Transverse colon (tissue), 4 donors: ENCODE data around the gene FLOT1. TPM values are rescaled to one million over a fixed set of nuclear protein-coding genes. Genes with fewer than 3 reads are reported as not detected.

Experiments used
- DNase-seq: peaks from one replicate; pipeline ENCODE4 v3.0.0-alpha.2; 2019
- H3K27ac ChIP-seq, 4 donors: fragments of 200-600 bp; sonication (generic); 2 replicates each; pipeline ENCODE4 v1.5.1; 2016 to 2018; ENCODE audit warnings: inconsistent platforms in 4 of 4
- H3K27me3 ChIP-seq: fragments of 200-600 bp; sonication (generic); 2 replicates; pipeline ENCODE4 v1.5.1; 2017; ENCODE audit warnings: inconsistent platforms
- H3K36me3 ChIP-seq, 4 donors: fragments of 200-600 bp; sonication (generic); 2 replicates each; pipeline ENCODE4 v1.5.1; 2017 to 2019; ENCODE audit warnings: inconsistent platforms in 4 of 4
- H3K4me1 ChIP-seq, 4 donors: fragments of 200-600 bp; sonication (generic); 2 replicates each; pipeline ENCODE4 v1.5.1; 2017 to 2020; ENCODE audit warnings: inconsistent platforms in 4 of 4
- H3K4me3 ChIP-seq, 4 donors: fragments of 200-600 bp; sonication (generic); 1 replicate in 1 of 4; 2 replicates in 3 of 4; pipeline versions ENCODE4 v1.5.1 to v1.6.1; 2017 to 2019; ENCODE audit warnings: inconsistent platforms in 4 of 4
- H3K9me3 ChIP-seq, 2 donors: fragments of 200-600 bp; sonication (generic); 2 replicates each; pipeline ENCODE4 v1.5.1; 2017 to 2019; ENCODE audit warnings: inconsistent platforms in 2 of 2
- EP300 ChIP-seq: sonication (generic); formaldehyde crosslinking; IDR thresholded peaks from one replicate; pipeline ENCODE4 v1.6.1; 2017; ENCODE audit warnings: antibody characterized with exemption, low read depth
- POLR2A ChIP-seq: fragments of 450-650 bp; IDR thresholded peaks from one replicate; pipeline ENCODE4 v1.6.1; 2016; ENCODE audit warnings: antibody characterized with exemption, mild to moderate bottlenecking, moderate library complexity
- POLR2AphosphoS5 ChIP-seq, 3 donors: sonication (generic); formaldehyde crosslinking; IDR thresholded peaks; one replicate each; pipeline ENCODE4 v1.6.1; 2016; ENCODE audit warnings: antibody characterized with exemption in 3 of 3
- WGBS, 2 donors: methylation state at CpG; one replicate each; pipeline ENCODE4 v1.1.5; 2018; ENCODE audit warnings: low coverage in 1 of 2; 5-methylcytosine and 5-hydroxymethylcytosine counted together
- in situ Hi-C, 4 donors: fragments of 200-750 bp; cut with MboI; loops; one replicate each; pipeline versions ENCODE4 v1.15.0 to v1.15.1; 2017; ENCODE audit warnings: low sequenced_read_pairs in 3 of 4, low pct_ligation_motif_present in 1 of 4, low pct_unique_long_range_greater_than_20kb in 1 of 4
- intact Hi-C: fragments of 100-400 bp; cut with DNase I; formaldehyde crosslinking; loops from one replicate; pipeline ENCODE4 v1.15.1; 2023; ENCODE audit warnings: low total_unique reads
- total RNA-seq, 4 donors: library from RNA; depleted of rRNA; stranded (reverse); fragments of >200 nt; gene quantifications; one replicate each; pipeline ENCODE4 v1.1.0, GENCODE V29; 2016
- TF ChIP-seq, protein P1 (sequence below), 5 experiments: fragments of 200-600 bp in 3 of 5; fragments of 450-650 bp in 2 of 5; sonication (generic) in 3 of 5; IDR thresholded peaks; 1 replicate in 2 of 5; 2 replicates in 3 of 5; pipeline ENCODE4 v1.5.1; 2016 to 2017; ENCODE audit warnings: antibody characterized with exemption in 5 of 5, inconsistent platforms in 3 of 5, mild to moderate bottlenecking in 2 of 5, moderate library complexity in 1 of 5

The FLOT1 gene
- total RNA-seq, 4 donors from 2014 or later = 123 to 146 (median 139) TPM

DNA sequence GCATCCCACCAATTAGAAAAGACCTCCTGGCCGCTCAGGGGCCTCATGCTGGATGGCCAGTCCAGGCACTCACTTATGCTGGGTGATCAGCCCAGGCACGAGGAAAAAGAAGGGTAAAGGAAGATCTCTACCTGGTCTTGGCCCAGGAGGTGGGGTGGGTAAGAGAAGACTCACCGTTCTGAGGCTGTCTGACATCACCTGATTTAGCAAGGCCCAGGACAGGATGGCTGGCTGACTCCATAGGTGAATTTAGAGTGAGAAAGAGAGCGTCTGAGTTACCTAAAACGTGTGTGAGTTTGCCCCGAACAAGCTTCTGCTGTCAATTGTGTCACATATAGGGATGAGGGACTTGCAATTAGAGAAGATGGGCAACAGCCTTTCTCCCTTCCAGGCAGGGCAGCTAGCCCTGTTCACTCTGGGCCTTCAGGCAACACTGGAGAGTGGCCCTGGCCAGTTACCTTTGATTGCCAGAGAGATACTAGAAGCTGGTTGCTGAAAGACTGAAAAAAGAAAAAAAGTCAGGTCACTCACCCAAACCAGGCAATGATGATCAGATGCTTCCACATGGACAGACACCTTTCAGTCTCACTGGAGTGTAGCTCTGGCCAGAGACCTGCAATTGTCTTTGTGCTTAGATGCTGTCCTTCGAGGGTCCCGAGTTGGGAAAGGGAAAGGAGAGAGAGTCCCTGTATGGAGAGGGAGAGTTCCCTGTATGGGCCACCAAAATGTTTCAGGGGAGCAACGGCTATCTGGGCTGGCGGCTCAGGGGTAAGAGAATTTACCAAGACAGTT is 37.6 kb upstream of the FLOT1 start:
- intact Hi-C loops = no loop called here
- in situ Hi-C loops = no loop called here
- peaks cover 25 to 64% (median 54%) of the 10 kb centered on the region in 4 donors for H3K4me1 ChIP-seq

DNA sequence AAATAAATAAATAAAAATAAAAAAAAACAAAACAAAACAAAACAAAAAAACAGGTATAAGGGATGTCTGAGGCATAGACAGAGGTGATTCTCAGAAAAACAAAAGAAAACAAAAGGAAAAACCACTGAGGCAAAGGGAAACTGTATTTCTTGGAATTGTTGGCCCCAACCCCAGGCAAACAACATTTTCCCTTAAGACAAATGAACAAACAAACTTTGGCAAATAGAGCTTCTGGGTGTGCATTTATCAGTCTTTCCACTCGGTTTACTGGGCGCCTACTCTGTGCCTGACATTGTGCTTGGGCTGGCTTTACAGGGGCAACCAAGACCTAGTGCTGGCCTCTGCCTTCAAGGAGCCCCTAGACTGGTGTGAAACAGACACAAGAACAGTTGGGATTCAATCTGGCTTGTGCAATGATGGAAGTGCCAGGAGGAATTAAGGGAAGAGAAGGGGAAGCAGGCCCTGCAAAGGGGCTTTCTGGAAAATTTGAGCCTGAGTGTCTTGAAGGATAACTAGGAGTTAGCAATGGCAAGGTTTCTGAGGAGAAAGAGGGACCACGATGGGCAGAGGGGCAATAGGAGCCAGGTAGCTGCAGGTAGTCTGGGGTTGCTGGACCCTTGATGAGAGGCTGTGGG is 35.6 kb upstream of the FLOT1 start:
- TF ChIP-seq EP300 = no peak
- TF ChIP-seq POLR2AphosphoS5 (IDR thresholded peaks at IDR 0.05) = no peak
- TF ChIP-seq, protein P1, sequence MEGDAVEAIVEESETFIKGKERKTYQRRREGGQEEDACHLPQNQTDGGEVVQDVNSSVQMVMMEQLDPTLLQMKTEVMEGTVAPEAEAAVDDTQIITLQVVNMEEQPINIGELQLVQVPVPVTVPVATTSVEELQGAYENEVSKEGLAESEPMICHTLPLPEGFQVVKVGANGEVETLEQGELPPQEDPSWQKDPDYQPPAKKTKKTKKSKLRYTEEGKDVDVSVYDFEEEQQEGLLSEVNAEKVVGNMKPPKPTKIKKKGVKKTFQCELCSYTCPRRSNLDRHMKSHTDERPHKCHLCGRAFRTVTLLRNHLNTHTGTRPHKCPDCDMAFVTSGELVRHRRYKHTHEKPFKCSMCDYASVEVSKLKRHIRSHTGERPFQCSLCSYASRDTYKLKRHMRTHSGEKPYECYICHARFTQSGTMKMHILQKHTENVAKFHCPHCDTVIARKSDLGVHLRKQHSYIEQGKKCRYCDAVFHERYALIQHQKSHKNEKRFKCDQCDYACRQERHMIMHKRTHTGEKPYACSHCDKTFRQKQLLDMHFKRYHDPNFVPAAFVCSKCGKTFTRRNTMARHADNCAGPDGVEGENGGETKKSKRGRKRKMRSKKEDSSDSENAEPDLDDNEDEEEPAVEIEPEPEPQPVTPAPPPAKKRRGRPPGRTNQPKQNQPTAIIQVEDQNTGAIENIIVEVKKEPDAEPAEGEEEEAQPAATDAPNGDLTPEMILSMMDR (IDR thresholded peaks at IDR 0.05) = no peak
- no peak for TF ChIP-seq POLR2A

More for the DNA sequence above, 37.6 kb upstream of the FLOT1 start:
- H3K36me3 ChIP-seq = no peaks in the 10 kb centered on the region
- no peak overlapping the region for H3K4me3 ChIP-seq
- TF ChIP-seq, protein P1 (IDR thresholded peaks at IDR 0.05) = no peak
- no peak for TF ChIP-seq POLR2AphosphoS5 (IDR thresholded peaks at IDR 0.05)
- TF ChIP-seq POLR2A = no peak
- no peak for TF ChIP-seq EP300
- whole genome bisulfite sequencing, 2 donors = 77 to 91% methylated on average over 5 to 10 of the region's 10 CpGs
- H3K27me3 ChIP-seq = no peaks in the 10 kb centered on the region
- no peak for DNase-seq
- peak overlapping the region; percentile 86 to 93 (median 90) for H3K27ac ChIP-seq
- no peaks in the 10 kb centered on the region for H3K9me3 ChIP-seq

DNA sequence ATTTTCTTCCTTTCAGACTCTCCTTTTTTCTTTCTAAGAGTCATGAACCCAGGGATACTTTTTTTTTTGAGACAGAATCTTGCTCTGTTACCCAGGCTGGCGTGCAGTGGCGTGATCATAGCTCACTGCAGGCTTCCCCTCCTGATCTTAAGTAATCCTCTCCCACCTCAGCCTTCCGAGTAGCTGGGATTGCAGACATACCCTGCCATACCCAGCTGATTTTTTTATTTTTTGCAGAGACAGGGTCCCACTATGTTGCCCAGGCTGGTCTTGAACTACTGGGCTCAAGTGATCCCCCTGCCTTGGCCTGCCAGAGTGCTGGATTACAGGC is 34.6 kb upstream of the FLOT1 start:
- no peaks in the 10 kb centered on the region for H3K36me3 ChIP-seq
- no peaks in the 10 kb centered on the region for H3K27me3 ChIP-seq
- H3K4me3 ChIP-seq = no peak overlapping the region
- no peaks in the 10 kb centered on the region for H3K9me3 ChIP-seq
- peaks cover 25 to 53% (median 43%) of the 10 kb centered on the region in 4 donors for H3K4me1 ChIP-seq
- intact Hi-C loops = no loop called here
- peak overlapping the region in 2 of 4 donors; percentile 1 to 34 for H3K27ac ChIP-seq
- TF ChIP-seq EP300 (no peak), POLR2A (no peak), POLR2AphosphoS5 (IDR thresholded peaks at IDR 0.05) (no peak)
- TF ChIP-seq, protein P1 (IDR thresholded peaks at IDR 0.05) = no peak
- in situ Hi-C loops = no loop called here
- DNase-seq = no peak
- 80 to 89% methylated on average over 3 of the region's 3 CpGs for WGBS, 2 donors

More for the DNA sequence above, 35.6 kb upstream of the FLOT1 start:
- Histone ChIP-seq H3K27me3 (no peaks in the 10 kb centered on the region), H3K27ac (peak overlapping the region in 3 of 4 donors; percentile 86 to 93 (median 91)), H3K4me1 (peaks cover 25 to 63% (median 52%) of the 10 kb centered on the region in 4 donors), H3K4me3 (no peak overlapping the region), H3K9me3 (no peaks in the 10 kb centered on the region), H3K36me3 (no peaks in the 10 kb centered on the region)
- 58 to 76% methylated on average over 2 to 3 of the region's 3 CpGs for WGBS, 2 donors
- no peak for DNase-seq
- in situ Hi-C loops = no loop called here
- intact Hi-C loops = no loop called here

- Histone ChIP-seq H3K4me3 (no peak overlapping the region), H3K4me1 (peaks cover 25 to 47% (median 38%) of the 10 kb centered on the region in 4 donors), H3K9me3 (no peaks in the 10 kb centered on the region), H3K27me3 (no peaks in the 10 kb centered on the region), H3K27ac (peak overlapping the region in 2 of 4 donors; percentile 1 to 34), H3K36me3 (no peaks in the 10 kb centered on the region)
- no peak for DNase-seq
- 62 to 78% methylated on average over 3 to 5 of the region's 5 CpGs for WGBS, 2 donors
- in situ Hi-C loops = no loop called here
- intact Hi-C loops = no loop called here
- TF ChIP-seq, protein P1 (IDR thresholded peaks at IDR 0.05) = no peak
- TF ChIP-seq EP300 = no peak
- no peak for TF ChIP-seq POLR2A
- no peak for TF ChIP-seq POLR2AphosphoS5 (IDR thresholded peaks at IDR 0.05)
Observed at GRCh38 chr6:30776390-30777154, 34.1 kb upstream of the FLOT1 start.
